ENCODE data around the gene CREB5.
"Not testable (repeated sequence)": the region's sequence is repeated elsewhere in the genome, so short reads cannot be mapped to it uniquely, and the experiment has no call there.

CREB5 gene

GRCh38 chr7:28606421-28606820 lies 194.1 kb downstream of the CREB5 start:
- peaks cover 4% of the 10 kb centered on the region for H3K9me3 Mint-ChIP-seq
- peaks cover 8% of the 10 kb centered on the region for H3K27me3 Mint-ChIP-seq
- no peaks in the 10 kb centered on the region for H3K4me1 Mint-ChIP-seq (ENCODE audit: low read depth)
- H3K4me3 Mint-ChIP-seq, result no peak overlapping the region
- no peaks in the 10 kb centered on the region for H3K36me3 Mint-ChIP-seq (ENCODE audit: low read depth)
- no peak overlapping the region for H3K27ac Mint-ChIP-seq

- H3K4me1 Mint-ChIP-seq (ENCODE audit: low read depth), result no peaks in the 10 kb centered on the region
- peaks cover 8% of the 10 kb centered on the region for H3K27me3 Mint-ChIP-seq
- no peak overlapping the region for H3K4me3 Mint-ChIP-seq
- H3K9me3 Mint-ChIP-seq, result peaks cover 4% of the 10 kb centered on the region
- no peak overlapping the region for H3K27ac Mint-ChIP-seq
- no peaks in the 10 kb centered on the region for H3K36me3 Mint-ChIP-seq (ENCODE audit: low read depth)
Measured at GRCh38 chr7:28607855-28608193, 195.5 kb downstream of the CREB5 start.

GRCh38 chr7:28608237-28608656 lies 195.9 kb downstream of the CREB5 start:
- Mint-ChIP-seq H3K4me3 (no peak overlapping the region), H3K27ac (no peak overlapping the region), H3K9me3 (peaks cover 2% of the 10 kb centered on the region), H3K27me3 (peaks cover 8% of the 10 kb centered on the region), H3K4me1 (ENCODE audit: low read depth) (no peaks in the 10 kb centered on the region), H3K36me3 (ENCODE audit: low read depth) (no peaks in the 10 kb centered on the region)

GRCh38 chr7:28608731-28609130 lies 196.4 kb downstream of the CREB5 start:
- Mint-ChIP-seq H3K4me1 (ENCODE audit: low read depth) (no peaks in the 10 kb centered on the region), H3K27ac (no peak overlapping the region), H3K4me3 (no peak overlapping the region), H3K9me3 (no peaks in the 10 kb centered on the region), H3K36me3 (ENCODE audit: low read depth) (no peaks in the 10 kb centered on the region), H3K27me3 (peaks cover 8% of the 10 kb centered on the region)

GRCh38 chr7:28609608-28610007 lies 197.3 kb downstream of the CREB5 start:
- Mint-ChIP-seq H3K27me3 (peaks cover 8% of the 10 kb centered on the region), H3K4me3 (no peak overlapping the region)

GRCh38 chr7:28611399-28611897 lies 199.1 kb downstream of the CREB5 start:
- H3K9me3 Mint-ChIP-seq, result not testable (repeated sequence)

More at GRCh38 chr7:28609608-28610007, 197.3 kb downstream of the CREB5 start:
- H3K4me1 Mint-ChIP-seq (ENCODE audit: low read depth), result no peaks in the 10 kb centered on the region
- H3K9me3 Mint-ChIP-seq, result no peaks in the 10 kb centered on the region
- H3K27ac Mint-ChIP-seq, result no peak overlapping the region
- H3K36me3 Mint-ChIP-seq (ENCODE audit: low read depth), result no peaks in the 10 kb centered on the region

GRCh38 chr7:28613262-28613661 lies 200.9 kb downstream of the CREB5 start:
- Mint-ChIP-seq H3K4me1 (ENCODE audit: low read depth) (no peaks in the 10 kb centered on the region), H3K27me3 (peaks cover 4% of the 10 kb centered on the region), H3K4me3 (no peak overlapping the region), H3K27ac (no peak overlapping the region), H3K9me3 (no peaks in the 10 kb centered on the region), H3K36me3 (ENCODE audit: low read depth) (no peaks in the 10 kb centered on the region)

More at GRCh38 chr7:28611399-28611897, 199.1 kb downstream of the CREB5 start:
- H3K27ac Mint-ChIP-seq; H3K4me1 Mint-ChIP-seq (ENCODE audit: low read depth); H3K27me3 Mint-ChIP-seq; H3K36me3 Mint-ChIP-seq (ENCODE audit: low read depth); H3K4me3 Mint-ChIP-seq: not testable (repeated sequence)

- no peak overlapping the region for H3K4me3 Mint-ChIP-seq
- H3K9me3 Mint-ChIP-seq, result no peaks in the 10 kb centered on the region
- H3K36me3 Mint-ChIP-seq (ENCODE audit: low read depth), result no peaks in the 10 kb centered on the region
- H3K27me3 Mint-ChIP-seq, result no peaks in the 10 kb centered on the region
- H3K4me1 Mint-ChIP-seq (ENCODE audit: low read depth), result no peaks in the 10 kb centered on the region
- no peak overlapping the region for H3K27ac Mint-ChIP-seq
Measured at GRCh38 chr7:28615091-28615490, 202.8 kb downstream of the CREB5 start.

- no peak overlapping the region for H3K4me3 Mint-ChIP-seq
- no peaks in the 10 kb centered on the region for H3K4me1 Mint-ChIP-seq (ENCODE audit: low read depth)
- H3K9me3 Mint-ChIP-seq, result no peaks in the 10 kb centered on the region
- peaks cover 3% of the 10 kb centered on the region for H3K27me3 Mint-ChIP-seq
- H3K36me3 Mint-ChIP-seq (ENCODE audit: low read depth), result no peaks in the 10 kb centered on the region
- no peak overlapping the region for H3K27ac Mint-ChIP-seq
Measured at GRCh38 chr7:28617308-28617880, 205.1 kb downstream of the CREB5 start.

GRCh38 chr7:28618383-28618782 lies 206.1 kb downstream of the CREB5 start:
- Mint-ChIP-seq H3K36me3 (ENCODE audit: low read depth) (no peaks in the 10 kb centered on the region), H3K9me3 (no peaks in the 10 kb centered on the region), H3K27ac (no peak overlapping the region), H3K4me3 (no peak overlapping the region), H3K4me1 (ENCODE audit: low read depth) (no peaks in the 10 kb centered on the region), H3K27me3 (peaks cover 3% of the 10 kb centered on the region)

- H3K36me3 Mint-ChIP-seq (ENCODE audit: low read depth), result no peaks in the 10 kb centered on the region
- H3K4me1 Mint-ChIP-seq (ENCODE audit: low read depth), result no peaks in the 10 kb centered on the region
- H3K4me3 Mint-ChIP-seq, result no peak overlapping the region
- no peaks in the 10 kb centered on the region for H3K9me3 Mint-ChIP-seq
- peaks cover 3% of the 10 kb centered on the region for H3K27me3 Mint-ChIP-seq
- H3K27ac Mint-ChIP-seq, result no peak overlapping the region
Measured at GRCh38 chr7:28619256-28619655, 206.9 kb downstream of the CREB5 start.

GRCh38 chr7:28621369-28621841 lies 209.1 kb downstream of the CREB5 start:
- no peak overlapping the region for H3K4me3 Mint-ChIP-seq
- H3K27me3 Mint-ChIP-seq, result peaks cover 3% of the 10 kb centered on the region
- no peaks in the 10 kb centered on the region for H3K36me3 Mint-ChIP-seq (ENCODE audit: low read depth)
- no peaks in the 10 kb centered on the region for H3K4me1 Mint-ChIP-seq (ENCODE audit: low read depth)
- H3K9me3 Mint-ChIP-seq, result no peaks in the 10 kb centered on the region
- H3K27ac Mint-ChIP-seq, result no peak overlapping the region

- no peaks in the 10 kb centered on the region for H3K9me3 Mint-ChIP-seq
- no peaks in the 10 kb centered on the region for H3K36me3 Mint-ChIP-seq (ENCODE audit: low read depth)
- H3K4me3 Mint-ChIP-seq, result no peak overlapping the region
- H3K27me3 Mint-ChIP-seq, result peaks cover 8% of the 10 kb centered on the region
- no peaks in the 10 kb centered on the region for H3K4me1 Mint-ChIP-seq (ENCODE audit: low read depth)
- H3K27ac Mint-ChIP-seq, result no peak overlapping the region
Measured at GRCh38 chr7:28623105-28623730, 210.9 kb downstream of the CREB5 start.

- Mint-ChIP-seq H3K4me1 (ENCODE audit: low read depth) (no peaks in the 10 kb centered on the region), H3K9me3 (no peaks in the 10 kb centered on the region), H3K27me3 (peaks cover 9% of the 10 kb centered on the region), H3K4me3 (no peak overlapping the region), H3K36me3 (ENCODE audit: low read depth) (no peaks in the 10 kb centered on the region), H3K27ac (no peak overlapping the region)
Measured at GRCh38 chr7:28623863-28624262, 211.5 kb downstream of the CREB5 start.

- peaks cover 7% of the 10 kb centered on the region for H3K27me3 Mint-ChIP-seq
- H3K4me1 Mint-ChIP-seq (ENCODE audit: low read depth), result no peaks in the 10 kb centered on the region
- no peak overlapping the region for H3K4me3 Mint-ChIP-seq
- no peaks in the 10 kb centered on the region for H3K36me3 Mint-ChIP-seq (ENCODE audit: low read depth)
- no peak overlapping the region for H3K27ac Mint-ChIP-seq
- H3K9me3 Mint-ChIP-seq, result no peaks in the 10 kb centered on the region
Measured at GRCh38 chr7:28625432-28625831, 213.1 kb downstream of the CREB5 start.

GRCh38 chr7:28626221-28626620 lies 213.9 kb downstream of the CREB5 start:
- H3K36me3 Mint-ChIP-seq (ENCODE audit: low read depth), result no peaks in the 10 kb centered on the region
- no peaks in the 10 kb centered on the region for H3K4me1 Mint-ChIP-seq (ENCODE audit: low read depth)
- H3K27me3 Mint-ChIP-seq, result peaks cover 6% of the 10 kb centered on the region
- H3K27ac Mint-ChIP-seq, result no peak overlapping the region
- H3K9me3 Mint-ChIP-seq, result no peaks in the 10 kb centered on the region
- H3K4me3 Mint-ChIP-seq, result no peak overlapping the region

Measured in stimulated activated naive CD8-positive, alpha-beta T cell treated with anti-CD3 and anti-CD28 coated beads, Interleukin-15, Interleukin-2, amounts not matched to agents 100 ng/mL and 50 ng/mL, for 24 hours (primary cell).